GM18520 (cell line): ENCODE measurements around the gene MTMR4.
"Not testable (repeated sequence)": the region's sequence is repeated elsewhere in the genome, so short reads cannot be mapped to it uniquely, and the experiment has no call there.

Source experiments
- ATAC-seq: cut with Tn5 transposase; IDR thresholded peaks from one replicate; pipeline ENCODE4 v1.9.1; 2021; ENCODE audit not compliant: unreplicated experiment

MTMR4 gene

GRCh38 chr17:58493506-58493905, 20.9 kb downstream of the MTMR4 start:
- no peak for ATAC-seq

- no peak for ATAC-seq
Observed at GRCh38 chr17:58492238-58493121, 22.0 kb downstream of the MTMR4 start.

- ATAC-seq, result no peak
Observed at GRCh38 chr17:58491510-58492045, 22.9 kb downstream of the MTMR4 start.

DNA sequence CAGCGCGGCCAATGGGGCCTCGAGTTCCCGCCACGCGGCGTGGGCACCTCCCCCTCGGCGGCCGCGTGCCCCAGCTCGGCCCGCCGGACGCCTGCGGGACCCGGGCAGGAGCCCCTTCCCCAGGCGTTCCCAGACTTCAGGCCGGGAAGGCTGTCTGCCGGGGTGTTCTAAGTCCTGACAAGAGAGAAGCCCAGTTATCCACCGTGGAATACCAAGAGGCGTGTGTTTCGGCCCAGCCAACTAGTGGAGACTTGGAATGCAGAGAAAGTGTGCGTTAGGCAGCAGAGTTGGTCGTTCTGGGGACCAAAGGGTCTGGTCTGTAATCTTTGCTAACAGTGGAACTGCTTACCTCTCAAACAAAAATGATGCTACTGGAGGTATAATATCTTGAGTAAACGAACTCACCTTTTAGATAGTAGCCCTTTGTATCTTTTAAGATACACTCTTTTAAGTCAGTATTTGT, 26.0 kb downstream of the MTMR4 start:
- ATAC-seq, result no peak

DNA sequence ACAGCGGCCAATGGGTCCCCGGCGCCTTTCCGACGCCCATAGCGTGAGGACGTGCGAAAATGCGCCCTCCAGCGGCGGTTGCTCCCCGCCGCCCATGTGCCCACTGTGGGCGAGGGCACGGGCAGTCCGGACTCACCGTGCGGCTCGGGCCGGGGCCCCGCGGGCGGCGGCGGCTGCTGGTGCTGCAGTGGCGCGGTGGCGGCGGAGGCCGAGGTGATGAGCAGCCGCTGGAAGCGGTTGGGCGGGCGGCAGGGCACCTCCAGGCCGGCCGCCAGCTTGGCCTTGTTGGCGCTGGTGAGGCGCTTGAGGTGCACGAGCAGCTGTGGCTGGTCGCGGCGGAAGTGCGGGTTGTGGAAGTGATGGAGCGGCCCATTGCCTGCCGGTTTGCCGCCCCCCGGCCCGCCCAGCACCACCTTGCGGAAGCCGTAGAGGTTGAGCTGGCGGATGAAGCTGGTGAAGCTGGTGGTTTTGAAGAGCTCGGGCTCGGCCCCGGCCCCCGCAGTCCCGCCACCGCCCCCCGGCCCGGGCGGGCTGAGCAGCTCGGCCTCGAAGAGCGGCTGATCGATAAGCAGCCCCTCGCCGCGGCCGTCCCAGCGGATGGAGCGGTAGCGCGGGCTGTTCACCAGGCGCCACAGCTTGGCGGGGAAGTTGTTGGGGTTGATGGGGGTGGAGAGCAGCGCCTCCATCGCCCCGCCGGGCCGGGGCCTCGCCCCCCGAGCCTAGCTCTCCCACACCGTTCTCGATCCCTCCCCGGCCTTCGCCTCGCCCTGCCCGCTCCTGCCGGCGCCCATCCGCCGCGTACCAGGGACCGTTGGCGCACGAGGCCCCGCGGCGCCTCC, 26.6 kb downstream of the MTMR4 start, which contains the start of gene HSF5:
Gene HSF5, minus strand, starts transcription at position 820 of the 839 bp plus-strand sequence. Its CDS starts 134 bp downstream, at position 686.
- ATAC-seq, result no peak

GRCh38 chr17:58484600-58484999, 29.8 kb downstream of the MTMR4 start:
- no peak for ATAC-seq

DNA sequence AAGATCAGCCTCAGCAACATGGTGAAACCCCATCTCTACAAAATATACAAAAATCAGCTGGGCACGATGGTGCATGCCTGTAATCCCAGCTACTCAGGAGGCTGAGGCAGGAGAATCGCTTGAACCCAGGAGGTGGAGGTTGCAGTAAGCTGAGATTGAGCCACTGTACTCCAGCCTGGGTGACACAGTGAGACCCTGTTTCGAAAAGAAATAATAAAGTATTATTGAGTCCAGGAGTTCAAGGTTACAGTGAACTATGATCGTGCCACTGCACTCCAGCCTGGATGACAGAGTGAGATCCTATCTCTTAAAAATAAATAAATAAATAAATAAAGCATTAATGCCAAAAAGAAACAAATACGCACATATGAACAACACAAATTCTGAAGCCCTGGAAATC, 32.6 kb downstream of the MTMR4 start:
- ATAC-seq, result not testable (repeated sequence)

GRCh38 chr17:58480090-58480489, 34.3 kb downstream of the MTMR4 start:
- no peak for ATAC-seq

GRCh38 chr17:58476812-58477211, 37.6 kb downstream of the MTMR4 start:
- ATAC-seq, result no peak

DNA sequence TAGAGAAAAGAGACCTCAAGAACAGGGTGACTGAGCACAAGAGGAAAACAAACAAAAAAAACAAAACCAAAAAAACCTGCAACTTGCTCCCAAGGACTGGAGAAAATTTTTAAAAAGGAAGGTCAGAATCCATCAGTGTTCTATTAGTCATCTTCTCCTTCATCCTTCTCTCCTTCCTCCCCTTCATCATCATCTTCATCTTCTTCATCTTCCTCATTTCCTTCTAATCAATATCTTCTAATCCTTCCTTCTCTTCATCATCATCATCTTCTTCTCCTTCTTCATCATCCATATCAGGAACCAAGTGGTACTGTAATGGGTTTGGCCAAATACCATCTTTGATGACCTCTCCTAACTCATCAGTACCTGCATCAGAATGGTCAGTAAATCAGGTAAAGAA, 38.5 kb downstream of the MTMR4 start:
- ATAC-seq, result no peak

- ATAC-seq, result no peak
Observed at GRCh38 chr17:58470356-58470755, 44.1 kb downstream of the MTMR4 start.

DNA sequence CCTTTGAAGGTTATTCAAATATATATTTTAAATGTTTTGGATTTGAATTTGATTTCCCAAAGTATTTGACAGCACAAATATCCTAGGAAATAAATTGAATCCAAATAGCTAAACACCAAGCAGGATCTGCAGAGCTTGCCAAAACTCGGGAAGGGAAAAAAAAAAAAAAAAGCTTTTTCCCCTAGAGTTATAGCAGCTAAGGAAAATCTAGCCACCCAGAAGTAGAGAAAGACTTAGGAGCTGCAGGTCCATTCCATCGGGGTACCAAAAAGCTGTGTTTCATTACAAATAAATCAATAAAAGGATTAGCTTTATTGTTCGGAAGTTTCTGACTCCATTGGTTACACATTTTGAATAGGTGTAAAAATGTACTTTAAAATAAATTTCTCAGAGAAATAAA, 45.5 kb downstream of the MTMR4 start:
- no peak for ATAC-seq

- no peak for ATAC-seq
Observed at GRCh38 chr17:58455491-58455890, 58.9 kb downstream of the MTMR4 start.

- no peak for ATAC-seq
Observed at GRCh38 chr17:58452738-58453137, 61.7 kb downstream of the MTMR4 start.

DNA sequence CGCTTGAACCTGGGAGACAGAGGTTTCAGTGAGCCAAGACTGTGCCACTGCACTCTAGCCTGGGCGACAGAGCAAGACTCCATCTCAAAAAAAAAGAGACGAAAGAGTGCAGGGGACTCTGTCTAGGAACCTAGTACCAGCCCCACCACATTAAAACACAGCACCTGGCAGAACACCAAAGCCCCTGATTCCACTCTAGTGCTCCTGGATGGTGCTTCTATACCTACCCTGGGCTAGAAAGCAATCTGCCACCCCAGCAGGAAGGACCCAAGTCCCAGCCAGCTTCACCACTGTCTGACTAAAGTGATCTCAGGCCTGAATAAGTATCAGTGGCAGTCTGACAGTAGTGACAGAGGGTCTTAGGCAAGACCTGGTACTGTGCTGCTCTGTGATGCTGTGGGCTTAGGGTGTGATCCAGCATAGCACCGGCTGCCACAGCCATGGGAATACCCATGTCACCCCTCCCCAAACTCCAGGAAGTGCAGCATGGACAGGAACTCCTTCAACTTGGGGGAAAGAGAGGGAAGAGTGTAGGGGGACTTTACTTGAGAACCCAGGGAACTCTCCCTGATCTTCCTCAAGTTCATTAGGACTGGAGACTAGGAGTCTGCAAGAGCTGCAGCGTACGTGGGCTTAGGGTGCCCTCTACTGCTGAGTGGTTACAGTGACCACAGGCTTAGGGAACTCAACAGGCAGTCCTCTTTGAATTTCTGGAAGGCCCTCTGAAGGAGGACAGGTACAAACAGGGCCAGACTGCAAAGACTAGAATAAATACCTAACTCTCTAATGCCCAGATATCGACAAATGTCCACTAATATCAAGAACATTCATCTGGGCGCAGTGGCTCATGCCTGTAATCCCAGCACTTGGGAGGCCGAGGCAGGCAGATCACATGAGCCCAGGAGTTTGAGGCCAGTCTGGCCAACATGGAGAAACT, 67.1 kb downstream of the MTMR4 start:
- no peak for ATAC-seq

- no peak for ATAC-seq
Observed at GRCh38 chr17:58446086-58446485, 68.4 kb downstream of the MTMR4 start.
